Measurements from ENCODE around the gene EIF2S2. TPM values are rescaled to one million over a fixed set of nuclear protein-coding genes. Genes with fewer than 3 reads are reported as not detected.

The EIF2S2 gene
- total and polyA plus RNA-seq, 2 experiments from 2014 or later: 124 to 194 TPM

GRCh38 chr20:34040300-34040995 is 71.6 kb downstream of the EIF2S2 start:
- H3K9me2 ChIP-seq (ENCODE audit: insufficient read depth): no peaks in the 10 kb centered on the region; the same call in 1 of the 2 replicates
- Mint-ChIP-seq H3K27ac (peak overlapping the region; percentile 43; the same call in 1 of the 2 replicates), H3K9me3 (no peaks in the 10 kb centered on the region), H3K4me3 (no peak overlapping the region), H3K27me3 (ENCODE audit: insufficient read depth, low read depth, poor library complexity) (peaks cover 3% of the 10 kb centered on the region), H3K36me3 (ENCODE audit: low read depth) (no peaks in the 10 kb centered on the region), H3K4me1 (peaks cover 33% of the 10 kb centered on the region)
- no peaks in the 10 kb centered on the region for H3K27me3 ChIP-seq (ENCODE audit: insufficient read depth)
- H3K27ac ChIP-seq (ENCODE audit: low read depth): 0 out of 2 replicates have a peak overlapping the region, but pooled peaks have one; percentile 16
- peaks cover 97% of the 10 kb centered on the region for H3K79me2 ChIP-seq (replicated peaks; ENCODE audit: insufficient read depth)
- H3K36me3 ChIP-seq (ENCODE audit: insufficient read depth): no peaks in the 10 kb centered on the region
- no peak overlapping the region for H3K4me3 ChIP-seq
- TF ChIP-seq JUNB (IDR thresholded peaks at IDR 0.05; ENCODE audit: unreplicated experiment) (no peak), NANOG (IDR thresholded peaks at IDR 0.05; ENCODE audit: borderline replicate concordance) (no peak), CTCF (conservative IDR thresholded peaks at IDR 0.05; ENCODE audit: low read depth in 2 of 2) (no peak), EZH2phosphoT487 (IDR thresholded peaks at IDR 0.05; ENCODE audit: unreplicated experiment) (no peak), REST (IDR thresholded peaks at IDR 0.05; ENCODE audit: unreplicated experiment) (no peak), POLR2AphosphoS5 (IDR thresholded peaks at IDR 0.05; ENCODE audit: low read depth) (no peak), STAT1 (IDR thresholded peaks at IDR 0.05; ENCODE audit: unreplicated experiment) (no peak), EZH2 (IDR thresholded peaks at IDR 0.05; ENCODE audit: low read depth, unreplicated experiment) (no peak), ZNF331 (CRISPR knock-in tag; IDR thresholded peaks at IDR 0.05; ENCODE audit: low read depth) (no peak), CREB1 (CRISPR knock-in tag; IDR thresholded peaks at IDR 0.05; ENCODE audit: low read depth) (no peak), ETS1 (IDR thresholded peaks at IDR 0.05) (no peak), ZNF462 (CRISPR knock-in tag; IDR thresholded peaks at IDR 0.05) (no peak), ZNF114 (CRISPR knock-in tag; IDR thresholded peaks at IDR 0.05) (no peak)
- H4K20me1 ChIP-seq (replicated peaks; ENCODE audit: insufficient read depth): peaks cover 71% of the 10 kb centered on the region
- ATAC-seq (no peak), DNase-seq (ENCODE audit: low spot score) (no peak)
- no peak overlapping the region for H2AFZ ChIP-seq
- H3K4me1 ChIP-seq (ENCODE audit: insufficient read depth): peaks cover 21% of the 10 kb centered on the region
- H3F3A ChIP-seq (replicated peaks; ENCODE audit: low read depth): no peaks in the 10 kb centered on the region
- H3K4me2 ChIP-seq: no peak overlapping the region
